LNCAP (cell line): Measurements from ENCODE around the gene EPHB2.

ENCODE experiments used
- CTCF ChIP-seq: fragments of 450-650 bp; IDR thresholded peaks from 2 replicates; pipeline ENCODE4 v1.5.1; 2017; ENCODE audit warnings: mild to moderate bottlenecking

EPHB2 gene

GRCh38 chr1:22959545-22960360 lies 249.1 kb downstream of the EPHB2 start:
- TF ChIP-seq CTCF = no peak

- no peak for TF ChIP-seq CTCF
These were observed 251.9 kb downstream of the EPHB2 start for GRCh38 chr1:22962558-22962957.

DNA sequence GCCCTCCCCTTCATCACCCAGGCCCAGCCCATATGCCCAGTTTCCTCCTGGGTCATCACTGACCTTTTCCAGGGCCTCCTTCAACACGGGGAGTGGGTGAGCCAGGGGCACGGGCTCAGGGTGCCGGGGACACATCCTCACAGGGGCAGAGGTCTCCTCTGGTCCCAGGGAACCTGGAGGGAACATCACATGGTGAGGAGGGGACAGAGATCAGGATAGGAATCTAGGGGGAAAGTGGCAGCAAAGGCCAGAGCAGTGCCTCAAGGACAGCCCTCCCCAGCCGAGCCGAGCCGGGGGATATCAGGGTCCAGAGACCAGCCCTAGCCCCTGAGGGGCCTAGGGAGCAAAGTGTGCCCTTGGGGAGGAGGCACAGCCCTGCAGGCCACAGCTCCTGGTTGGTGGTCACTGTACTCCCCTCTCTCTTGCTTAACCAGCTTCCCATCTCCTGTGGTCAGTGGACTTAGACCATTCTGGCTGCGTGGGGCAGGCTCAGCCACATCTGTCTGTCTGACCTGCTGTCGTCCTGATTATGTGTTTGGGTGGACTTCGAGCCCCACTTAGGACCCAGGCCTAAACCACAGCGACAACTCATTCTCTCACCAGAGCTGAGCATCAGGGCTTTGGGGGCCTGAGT lies 252.5 kb downstream of the EPHB2 start:
- TF ChIP-seq CTCF = no peak

GRCh38 chr1:22966309-22966708 lies 255.7 kb downstream of the EPHB2 start:
- no peak for TF ChIP-seq CTCF

GRCh38 chr1:22967833-22968232 lies 257.2 kb downstream of the EPHB2 start:
- TF ChIP-seq CTCF = no peak

GRCh38 chr1:22969304-22969709 lies 258.7 kb downstream of the EPHB2 start:
- no peak for TF ChIP-seq CTCF

- TF ChIP-seq CTCF = no peak
These were observed 259.5 kb downstream of the EPHB2 start for GRCh38 chr1:22970096-22970495.
